Ectodermal cell (in vitro differentiated cells): ENCODE results near the gene CDK5RAP2.

ENCODE experiments used
- H3K27ac ChIP-seq: 2 replicates; pipeline ENCODE4 v1.7.0; 2013; ENCODE audit warnings: mild to moderate bottlenecking, low read depth, low read length; ENCODE audit not compliant: insufficient read depth, poor library complexity, severe bottlenecking
- H3K27me3 ChIP-seq: 2 replicates; pipeline ENCODE4 v1.7.0; 2013; ENCODE audit warnings: mild to moderate bottlenecking, low read length; ENCODE audit not compliant: insufficient read depth, control insufficient read depth, poor library complexity, severe bottlenecking
- H3K36me3 ChIP-seq: one replicate; pipeline ENCODE4 v1.7.0; 2013; ENCODE audit warnings: low read length; ENCODE audit not compliant: control insufficient read depth, insufficient read depth
- H3K4me1 ChIP-seq: one replicate; pipeline ENCODE4 v1.7.0; 2013; ENCODE audit warnings: low read length; ENCODE audit not compliant: control insufficient read depth, insufficient read depth
- H3K4me3 ChIP-seq: 2 replicates; pipeline ENCODE4 v1.7.0; 2013; ENCODE audit warnings: low read depth, low read length, control low read depth; ENCODE audit not compliant: insufficient read depth
- H3K9me3 ChIP-seq: 2 replicates; pipeline ENCODE4 v1.7.0; 2013; ENCODE audit warnings: mild to moderate bottlenecking, low read length, moderate library complexity; ENCODE audit not compliant: control insufficient read depth
- WGBS, 2 experiments: methylation state at CpG; one replicate each; pipeline ENCODE4 v1.1.7; 2013; ENCODE audit warnings: missing lambda C conversion rate in 2 of 2; 5-methylcytosine and 5-hydroxymethylcytosine counted together

The CDK5RAP2 gene

GRCh38 chr9:120442308-120442995 lies 137.5 kb downstream of the CDK5RAP2 start:
- Histone ChIP-seq H3K27me3 (no peaks in the 10 kb centered on the region), H3K4me3 (no peak overlapping the region), H3K9me3 (no peaks in the 10 kb centered on the region), H3K4me1 (no peaks in the 10 kb centered on the region), H3K27ac (no peak overlapping the region), H3K36me3 (peaks cover 34% of the 10 kb centered on the region)
- 95 to 98% methylated on average over 5 to 6 of the region's 6 CpGs for WGBS, 2 experiments

- WGBS, 2 experiments = 94 to 97% methylated on average over 9 of the region's 9 CpGs
- Histone ChIP-seq H3K27ac (no peak overlapping the region), H3K36me3 (peaks cover 39% of the 10 kb centered on the region), H3K27me3 (no peaks in the 10 kb centered on the region), H3K4me1 (no peaks in the 10 kb centered on the region), H3K4me3 (no peak overlapping the region), H3K9me3 (no peaks in the 10 kb centered on the region)
Measured at GRCh38 chr9:120441426-120442307, 138.3 kb downstream of the CDK5RAP2 start.

- H3K27me3 ChIP-seq = no peaks in the 10 kb centered on the region
- no peak overlapping the region for H3K27ac ChIP-seq
- no peaks in the 10 kb centered on the region for H3K9me3 ChIP-seq
- H3K36me3 ChIP-seq = peaks cover 39% of the 10 kb centered on the region
- WGBS, 2 experiments = 92 to 100% methylated on average over 1 of the region's 1 CpG
- H3K4me1 ChIP-seq = no peaks in the 10 kb centered on the region
- no peak overlapping the region for H3K4me3 ChIP-seq
Measured at GRCh38 chr9:120440791-120441190, 139.2 kb downstream of the CDK5RAP2 start.

- Histone ChIP-seq H3K4me3 (no peak overlapping the region), H3K36me3 (peaks cover 39% of the 10 kb centered on the region), H3K27me3 (no peaks in the 10 kb centered on the region), H3K9me3 (no peaks in the 10 kb centered on the region), H3K4me1 (no peaks in the 10 kb centered on the region), H3K27ac (no peak overlapping the region)
- 93 to 98% methylated on average over 1 of the region's 1 CpG for WGBS, 2 experiments
Measured at GRCh38 chr9:120439926-120440325, 140.0 kb downstream of the CDK5RAP2 start.

- WGBS, 2 experiments = 90 to 91% methylated on average over 9 of the region's 9 CpGs
- Histone ChIP-seq H3K4me1 (no peaks in the 10 kb centered on the region), H3K36me3 (peaks cover 42% of the 10 kb centered on the region)
Measured at GRCh38 chr9:120438836-120439546, 141.0 kb downstream of the CDK5RAP2 start.

GRCh38 chr9:120438111-120438510 lies 141.9 kb downstream of the CDK5RAP2 start:
- Histone ChIP-seq H3K36me3 (peaks cover 43% of the 10 kb centered on the region), H3K4me1 (no peaks in the 10 kb centered on the region), H3K27me3 (no peaks in the 10 kb centered on the region), H3K4me3 (no peak overlapping the region), H3K9me3 (no peaks in the 10 kb centered on the region), H3K27ac (no peak overlapping the region)
- WGBS, 2 experiments = 95 to 97% methylated on average over 2 of the region's 2 CpGs

More at GRCh38 chr9:120438836-120439546, 141.0 kb downstream of the CDK5RAP2 start:
- no peaks in the 10 kb centered on the region for H3K9me3 ChIP-seq
- H3K27me3 ChIP-seq = no peaks in the 10 kb centered on the region
- no peak overlapping the region for H3K27ac ChIP-seq
- H3K4me3 ChIP-seq = no peak overlapping the region

GRCh38 chr9:120436983-120437475 lies 142.9 kb downstream of the CDK5RAP2 start:
- no peaks in the 10 kb centered on the region for H3K9me3 ChIP-seq
- peaks cover 39% of the 10 kb centered on the region for H3K36me3 ChIP-seq
- no peak overlapping the region for H3K27ac ChIP-seq
- no peaks in the 10 kb centered on the region for H3K4me1 ChIP-seq
- H3K27me3 ChIP-seq = no peaks in the 10 kb centered on the region
- H3K4me3 ChIP-seq = no peak overlapping the region
- 96 to 97% methylated on average over 9 of the region's 9 CpGs for WGBS, 2 experiments

GRCh38 chr9:120436446-120436845 lies 143.5 kb downstream of the CDK5RAP2 start:
- no peaks in the 10 kb centered on the region for H3K4me1 ChIP-seq
- 92 to 96% methylated on average over 2 to 3 of the region's 3 CpGs for WGBS, 2 experiments
- no peaks in the 10 kb centered on the region for H3K9me3 ChIP-seq
- peaks cover 36% of the 10 kb centered on the region for H3K36me3 ChIP-seq
- H3K27ac ChIP-seq = no peak overlapping the region
- no peaks in the 10 kb centered on the region for H3K27me3 ChIP-seq
- H3K4me3 ChIP-seq = no peak overlapping the region

- no peak overlapping the region for H3K4me3 ChIP-seq
- H3K4me1 ChIP-seq = no peaks in the 10 kb centered on the region
- H3K27me3 ChIP-seq = no peaks in the 10 kb centered on the region
- WGBS, 2 experiments = 80 to 91% methylated on average over 1 of the region's 1 CpG
- no peak overlapping the region for H3K27ac ChIP-seq
- no peaks in the 10 kb centered on the region for H3K9me3 ChIP-seq
- peaks cover 31% of the 10 kb centered on the region for H3K36me3 ChIP-seq
Measured at GRCh38 chr9:120435091-120435490, 144.9 kb downstream of the CDK5RAP2 start.

GRCh38 chr9:120434532-120434931 lies 145.4 kb downstream of the CDK5RAP2 start:
- Histone ChIP-seq H3K4me3 (no peak overlapping the region), H3K4me1 (no peaks in the 10 kb centered on the region), H3K36me3 (peaks cover 28% of the 10 kb centered on the region), H3K27me3 (no peaks in the 10 kb centered on the region), H3K27ac (no peak overlapping the region), H3K9me3 (no peaks in the 10 kb centered on the region)
- 89% methylated on average over 6 of the region's 6 CpGs for WGBS, 2 experiments
